Neural cell (in vitro differentiated cells): ENCODE measurements around the gene OBI1. TPM values are rescaled to one million over a fixed set of nuclear protein-coding genes. Genes with fewer than 3 reads are reported as not detected.
A peak's percentile ranks its signal among the peaks of the same experiment; 100 is the strongest.

Experiments
- H2AFZ ChIP-seq: fragments of 200-600, 300-800 bp; sonication (generic), shearing (Covaris generic); 2 replicates; pipeline ENCODE4 v1.6.0; 2014; ENCODE audit warnings: low read depth, mild to moderate bottlenecking, antibody characterized with exemption, low read length, moderate library complexity
- H3F3A ChIP-seq: fragments of 200-600 bp; shearing (Covaris generic); 2 replicates; pipeline ENCODE4 v1.6.1; 2016; ENCODE audit warnings: mild to moderate bottlenecking, moderate library complexity, mixed read lengths, antibody characterized with exemption, low read length; ENCODE audit not compliant: insufficient read depth, poor library complexity, severe bottlenecking
- H3K27ac ChIP-seq: fragments of 200-600, 300-800 bp; sonication (generic), shearing (Covaris generic); 2 replicates; pipeline ENCODE4 v1.5.1; 2014; ENCODE audit warnings: mild to moderate bottlenecking, low read length, moderate library complexity
- H3K27me3 ChIP-seq: fragments of 300-800, 200-600 bp; sonication (generic), shearing (Covaris generic); 2 replicates; pipeline ENCODE4 v1.6.0; 2014; ENCODE audit warnings: mild to moderate bottlenecking, low read depth, low read length, moderate library complexity; ENCODE audit not compliant: insufficient read depth
- H3K36me3 ChIP-seq: fragments of 300-800, 200-600 bp; sonication (generic), shearing (Covaris generic); 2 replicates; pipeline ENCODE4 v1.5.1; 2014; ENCODE audit warnings: mild to moderate bottlenecking, antibody characterized with exemption, low read length, moderate library complexity; ENCODE audit not compliant: insufficient read depth
- H3K4me2 ChIP-seq: fragments of 300-800, 200-600 bp; sonication (generic), shearing (Covaris generic); 2 replicates; pipeline ENCODE4 v1.6.0; 2014; ENCODE audit warnings: mild to moderate bottlenecking, low read length
- H3K4me3 ChIP-seq: fragments of 300-800, 200-600 bp; sonication (generic), shearing (Covaris generic); 2 replicates; pipeline ENCODE4 v1.5.1; 2014; ENCODE audit warnings: mild to moderate bottlenecking, low read length, moderate library complexity
- H3K79me2 ChIP-seq: fragments of 200-600 bp; shearing (Covaris generic); replicated peaks from 2 replicates; pipeline ENCODE4 v1.6.0; 2014; ENCODE audit warnings: mild to moderate bottlenecking, low read length, moderate library complexity; ENCODE audit not compliant: insufficient read depth
- H3K9ac ChIP-seq: fragments of 300-800, 200-600 bp; sonication (generic), shearing (Covaris generic); 2 replicates; pipeline ENCODE4 v1.6.1; 2016; ENCODE audit warnings: mild to moderate bottlenecking, low read length, mixed read lengths
- H3K9me2 ChIP-seq: fragments of 200-600 bp; shearing (Covaris generic); 2 replicates; pipeline ENCODE4 v1.6.1; 2016; ENCODE audit warnings: mild to moderate bottlenecking, low read length, mixed read lengths; ENCODE audit not compliant: insufficient read depth
- H3K9me3 ChIP-seq: fragments of 200-600, 300-800 bp; sonication (generic), shearing (Covaris generic); 2 replicates; pipeline ENCODE4 v1.6.1; 2016; ENCODE audit warnings: mild to moderate bottlenecking, mixed run types, low read length, moderate library complexity, mixed read lengths
- H4K20me1 ChIP-seq: fragments of 200-600 bp; shearing (Covaris generic); 2 replicates; pipeline ENCODE4 v1.6.1; 2016; ENCODE audit warnings: mild to moderate bottlenecking, mixed run types; ENCODE audit not compliant: insufficient read depth
- EP300 ChIP-seq: fragments of 450-650 bp; conservative IDR thresholded peaks from 2 replicates; pipeline ENCODE4 v1.6.1; 2014; ENCODE audit warnings: antibody characterized with exemption, mild to moderate bottlenecking, moderate library complexity; ENCODE audit not compliant: poor library complexity, severe bottlenecking
- EZH2 ChIP-seq: fragments of 200-600, 300-800 bp; shearing (Covaris generic), sonication (generic); IDR thresholded peaks from 2 replicates; pipeline ENCODE4 v1.6.1; 2014; ENCODE audit warnings: antibody characterized with exemption, low read length, borderline replicate concordance, mild to moderate bottlenecking; ENCODE audit not compliant: insufficient read depth, poor library complexity, severe bottlenecking
- MXI1 ChIP-seq: fragments of 450-650 bp; conservative IDR thresholded peaks from 2 replicates; pipeline ENCODE4 v1.6.1; 2014; ENCODE audit warnings: antibody characterized with exemption, mild to moderate bottlenecking; ENCODE audit not compliant: poor library complexity, severe bottlenecking
- POLR2AphosphoS5 ChIP-seq: IDR thresholded peaks from 2 replicates; pipeline ENCODE4 v1.6.1; 2012
- RAD21 ChIP-seq: fragments of 450-650 bp; conservative IDR thresholded peaks from 2 replicates; pipeline ENCODE4 v1.6.1; 2014; ENCODE audit warnings: antibody characterized with exemption, mild to moderate bottlenecking, moderate library complexity
- SMC3 ChIP-seq: fragments of 450-650 bp; conservative IDR thresholded peaks from 2 replicates; pipeline ENCODE4 v1.6.1; 2014; ENCODE audit warnings: antibody characterized with exemption, mild to moderate bottlenecking, moderate library complexity; ENCODE audit not compliant: poor library complexity
- TAF1 ChIP-seq: IDR thresholded peaks from 2 replicates; pipeline ENCODE4 v1.6.1; 2012; ENCODE audit warnings: low read depth
- polyA plus RNA-seq: library from polyadenylated mRNA; depleted of rRNA; stranded (reverse); fragments of >200 nt; gene quantifications from 2 replicates; pipeline ENCODE4 v1.2.3, GENCODE V29; 2014
- TF ChIP-seq, protein P1 (sequence below): fragments of 450-650 bp; IDR thresholded peaks from 2 replicates; pipeline ENCODE4 v1.5.1; 2014; ENCODE audit warnings: antibody characterized with exemption, mild to moderate bottlenecking, moderate library complexity; ENCODE audit not compliant: poor library complexity, severe bottlenecking
- TF ChIP-seq, protein P2 (sequence below): IDR thresholded peaks from 2 replicates; pipeline ENCODE4 v1.6.1; 2012; ENCODE audit warnings: borderline replicate concordance

Gene OBI1
- polyA plus RNA-seq, 1 donor from 2014 or later = 40.1 TPM

DNA sequence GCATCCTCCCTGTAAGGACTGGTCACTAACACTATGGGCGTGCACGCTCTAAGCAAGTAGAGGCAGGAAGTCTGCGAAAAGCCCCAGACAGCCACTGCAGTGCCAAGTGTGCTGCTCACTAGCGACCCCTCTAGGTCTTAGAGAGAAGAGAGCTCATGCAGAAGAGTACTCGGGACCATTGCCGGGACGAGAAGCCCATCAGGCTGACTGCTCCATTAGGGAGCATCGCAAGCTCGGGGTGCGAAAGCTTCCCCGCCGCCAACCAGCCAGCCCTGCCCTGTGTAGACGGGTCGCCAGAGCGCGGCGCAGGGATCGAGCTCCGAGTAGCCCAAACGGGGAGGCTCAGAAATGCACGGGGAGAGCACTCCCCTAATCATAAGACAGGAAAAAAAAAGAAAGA is 72.2 kb downstream of the OBI1 start:
- no peak overlapping the region for H3K27ac ChIP-seq
- no peaks in the 10 kb centered on the region for H3K36me3 ChIP-seq
- TF ChIP-seq, protein P1, sequence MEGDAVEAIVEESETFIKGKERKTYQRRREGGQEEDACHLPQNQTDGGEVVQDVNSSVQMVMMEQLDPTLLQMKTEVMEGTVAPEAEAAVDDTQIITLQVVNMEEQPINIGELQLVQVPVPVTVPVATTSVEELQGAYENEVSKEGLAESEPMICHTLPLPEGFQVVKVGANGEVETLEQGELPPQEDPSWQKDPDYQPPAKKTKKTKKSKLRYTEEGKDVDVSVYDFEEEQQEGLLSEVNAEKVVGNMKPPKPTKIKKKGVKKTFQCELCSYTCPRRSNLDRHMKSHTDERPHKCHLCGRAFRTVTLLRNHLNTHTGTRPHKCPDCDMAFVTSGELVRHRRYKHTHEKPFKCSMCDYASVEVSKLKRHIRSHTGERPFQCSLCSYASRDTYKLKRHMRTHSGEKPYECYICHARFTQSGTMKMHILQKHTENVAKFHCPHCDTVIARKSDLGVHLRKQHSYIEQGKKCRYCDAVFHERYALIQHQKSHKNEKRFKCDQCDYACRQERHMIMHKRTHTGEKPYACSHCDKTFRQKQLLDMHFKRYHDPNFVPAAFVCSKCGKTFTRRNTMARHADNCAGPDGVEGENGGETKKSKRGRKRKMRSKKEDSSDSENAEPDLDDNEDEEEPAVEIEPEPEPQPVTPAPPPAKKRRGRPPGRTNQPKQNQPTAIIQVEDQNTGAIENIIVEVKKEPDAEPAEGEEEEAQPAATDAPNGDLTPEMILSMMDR = peak; percentile 15
- no peak for TF ChIP-seq SMC3
- H3K4me2 ChIP-seq = no peak overlapping the region
- H3K79me2 ChIP-seq = no peaks in the 10 kb centered on the region
- peaks cover 3% of the 10 kb centered on the region for H3K9me3 ChIP-seq
- H3K9ac ChIP-seq = no peak overlapping the region
- H3K9me2 ChIP-seq = no peaks in the 10 kb centered on the region
- H4K20me1 ChIP-seq = no peaks in the 10 kb centered on the region
- H3K27me3 ChIP-seq = peaks cover 70% of the 10 kb centered on the region
- H3F3A ChIP-seq = no peaks in the 10 kb centered on the region
- H2AFZ ChIP-seq = no peak overlapping the region
- H3K4me3 ChIP-seq = no peak overlapping the region

DNA sequence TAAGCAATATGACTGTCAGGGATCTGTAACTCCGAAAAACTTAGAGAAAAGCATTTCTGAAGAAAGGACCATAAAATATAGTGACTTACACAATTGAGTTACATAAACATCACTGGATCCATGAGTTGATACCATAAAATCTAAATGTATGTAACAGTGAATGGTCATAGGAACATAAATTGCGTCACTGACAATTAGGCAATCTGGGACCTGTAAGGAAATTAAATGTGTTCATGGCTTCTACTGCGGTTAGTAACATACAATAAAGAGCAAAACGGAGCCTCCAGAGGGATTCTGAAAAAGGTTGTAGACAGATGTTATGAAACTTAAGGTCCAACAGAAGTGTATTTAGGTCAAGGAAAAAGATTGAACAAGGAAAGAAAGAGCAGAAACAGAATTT is 82.7 kb downstream of the OBI1 start:
- H2AFZ ChIP-seq = no peak overlapping the region
- H3K4me3 ChIP-seq = no peak overlapping the region
- TF ChIP-seq EZH2 (no peak), MXI1 (no peak), EP300 (no peak), SMC3 (no peak), POLR2AphosphoS5 (no peak), TAF1 (no peak), RAD21 (no peak)
- TF ChIP-seq, protein P1 = no peak
- TF ChIP-seq, protein P2, sequence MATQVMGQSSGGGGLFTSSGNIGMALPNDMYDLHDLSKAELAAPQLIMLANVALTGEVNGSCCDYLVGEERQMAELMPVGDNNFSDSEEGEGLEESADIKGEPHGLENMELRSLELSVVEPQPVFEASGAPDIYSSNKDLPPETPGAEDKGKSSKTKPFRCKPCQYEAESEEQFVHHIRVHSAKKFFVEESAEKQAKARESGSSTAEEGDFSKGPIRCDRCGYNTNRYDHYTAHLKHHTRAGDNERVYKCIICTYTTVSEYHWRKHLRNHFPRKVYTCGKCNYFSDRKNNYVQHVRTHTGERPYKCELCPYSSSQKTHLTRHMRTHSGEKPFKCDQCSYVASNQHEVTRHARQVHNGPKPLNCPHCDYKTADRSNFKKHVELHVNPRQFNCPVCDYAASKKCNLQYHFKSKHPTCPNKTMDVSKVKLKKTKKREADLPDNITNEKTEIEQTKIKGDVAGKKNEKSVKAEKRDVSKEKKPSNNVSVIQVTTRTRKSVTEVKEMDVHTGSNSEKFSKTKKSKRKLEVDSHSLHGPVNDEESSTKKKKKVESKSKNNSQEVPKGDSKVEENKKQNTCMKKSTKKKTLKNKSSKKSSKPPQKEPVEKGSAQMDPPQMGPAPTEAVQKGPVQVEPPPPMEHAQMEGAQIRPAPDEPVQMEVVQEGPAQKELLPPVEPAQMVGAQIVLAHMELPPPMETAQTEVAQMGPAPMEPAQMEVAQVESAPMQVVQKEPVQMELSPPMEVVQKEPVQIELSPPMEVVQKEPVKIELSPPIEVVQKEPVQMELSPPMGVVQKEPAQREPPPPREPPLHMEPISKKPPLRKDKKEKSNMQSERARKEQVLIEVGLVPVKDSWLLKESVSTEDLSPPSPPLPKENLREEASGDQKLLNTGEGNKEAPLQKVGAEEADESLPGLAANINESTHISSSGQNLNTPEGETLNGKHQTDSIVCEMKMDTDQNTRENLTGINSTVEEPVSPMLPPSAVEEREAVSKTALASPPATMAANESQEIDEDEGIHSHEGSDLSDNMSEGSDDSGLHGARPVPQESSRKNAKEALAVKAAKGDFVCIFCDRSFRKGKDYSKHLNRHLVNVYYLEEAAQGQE = no peak
- H3K27ac ChIP-seq = no peak overlapping the region
- H3K27me3 ChIP-seq = no peaks in the 10 kb centered on the region
- no peaks in the 10 kb centered on the region for H3K79me2 ChIP-seq
- no peaks in the 10 kb centered on the region for H3F3A ChIP-seq
- no peak overlapping the region for H3K4me2 ChIP-seq
- H4K20me1 ChIP-seq = no peaks in the 10 kb centered on the region
- H3K9me3 ChIP-seq = no peaks in the 10 kb centered on the region
- H3K36me3 ChIP-seq = no peaks in the 10 kb centered on the region
- H3K9me2 ChIP-seq = no peaks in the 10 kb centered on the region
- H3K9ac ChIP-seq = no peak overlapping the region
